Lower lobe of right lung (tissue), 2 donors: ENCODE measurements around the gene TRIM63. TPM values are rescaled to one million over a fixed set of nuclear protein-coding genes. Genes with fewer than 3 reads are reported as not detected.

Experiments used
- ATAC-seq, 2 donors: fragments of 200-7000 bp; cut with Tn5 transposase; one replicate each; pipeline ENCODE4 v1.9.1; 2020 to 2022; ENCODE audit warnings: mild to moderate bottlenecking in 2 of 2, moderate library complexity in 2 of 2
- DNase-seq: peaks from one replicate; pipeline ENCODE4 v3.0.0-alpha.2; 2020
- H3K27ac ChIP-seq: fragments of 200-600 bp; one replicate; pipeline ENCODE4 v1.8.0; 2022
- H3K27me3 ChIP-seq: fragments of 200-600 bp; one replicate; pipeline ENCODE4 v1.8.0; 2022; ENCODE audit warnings: low read depth
- H3K36me3 ChIP-seq: fragments of 200-600 bp; one replicate; pipeline ENCODE4 v1.8.0; 2022; ENCODE audit warnings: mild to moderate bottlenecking
- H3K4me1 ChIP-seq: fragments of 200-600 bp; one replicate; pipeline ENCODE4 v1.8.0; 2022
- H3K4me3 ChIP-seq: fragments of 200-600 bp; one replicate; pipeline ENCODE4 v1.8.0; 2022; ENCODE audit warnings: mild to moderate bottlenecking
- H3K9me3 ChIP-seq: fragments of 200-600 bp; one replicate; pipeline ENCODE4 v1.8.0; 2022
- CTCF ChIP-seq: fragments of 200-600 bp; IDR thresholded peaks from one replicate; pipeline ENCODE4 v1.8.0; 2022; ENCODE audit warnings: antibody characterized with exemption, mild to moderate bottlenecking
- intact Hi-C: fragments of 100-400 bp; cut with DNase I; formaldehyde crosslinking; loops from one replicate; pipeline ENCODE4 v1.11.0; 2022
- total RNA-seq: library from RNA; stranded (reverse); fragmentation: NEBNext Ultra II Directional; extraction: Animal tissue kit (Norgen Biotek cat#: 25700); gene quantifications from one replicate; pipeline ENCODE4 v1.2.1, GENCODE V29; 2021
- donor health status: DM: no; HTN: yes; CAD: no; lungs with severe emphysema.

Gene TRIM63
- total RNA-seq, 1 donor from 2014 or later: 0.53 TPM

- Histone ChIP-seq H3K27ac (no peak overlapping the region), H3K36me3 (no peaks in the 10 kb centered on the region), H3K9me3 (no peaks in the 10 kb centered on the region), H3K4me3 (no peak overlapping the region), H3K27me3 (peaks cover 14% of the 10 kb centered on the region), H3K4me1 (peaks cover 6% of the 10 kb centered on the region)
- intact Hi-C loops: no loop called here
- ATAC-seq (no peak), DNase-seq (no peak)
- TF ChIP-seq CTCF: no peak
Measured at GRCh38 chr1:26029864-26030481, 37.5 kb downstream of the TRIM63 start.

GRCh38 chr1:26029054-26029863, 38.2 kb downstream of the TRIM63 start:
- peaks cover 8% of the 10 kb centered on the region for H3K27me3 ChIP-seq
- ATAC-seq (no peak), DNase-seq (no peak)
- H3K4me1 ChIP-seq: no peaks in the 10 kb centered on the region
- no peak overlapping the region for H3K4me3 ChIP-seq
- no peaks in the 10 kb centered on the region for H3K9me3 ChIP-seq
- TF ChIP-seq CTCF: no peak
- intact Hi-C loops: no loop called here
- no peak overlapping the region for H3K27ac ChIP-seq
- H3K36me3 ChIP-seq: no peaks in the 10 kb centered on the region

GRCh38 chr1:26028490-26028980, 38.9 kb downstream of the TRIM63 start:
- H3K27me3 ChIP-seq: peaks cover 4% of the 10 kb centered on the region
- no peak for DNase-seq
- no peaks in the 10 kb centered on the region for H3K36me3 ChIP-seq
- H3K4me3 ChIP-seq: no peak overlapping the region
- no peaks in the 10 kb centered on the region for H3K4me1 ChIP-seq
- no peak overlapping the region for H3K27ac ChIP-seq
- ATAC-seq: no peak
- intact Hi-C loops: no loop called here
- no peaks in the 10 kb centered on the region for H3K9me3 ChIP-seq
- no peak for TF ChIP-seq CTCF

- TF ChIP-seq CTCF: no peak
- Histone ChIP-seq H3K9me3 (no peaks in the 10 kb centered on the region), H3K4me1 (no peaks in the 10 kb centered on the region), H3K36me3 (no peaks in the 10 kb centered on the region), H3K27ac (no peak overlapping the region), H3K4me3 (no peak overlapping the region), H3K27me3 (peaks cover 4% of the 10 kb centered on the region)
- DNase-seq (no peak), ATAC-seq (peak; percentile 31 to 42)
- intact Hi-C loops: no loop called here
Measured at GRCh38 chr1:26027716-26028489, 39.5 kb downstream of the TRIM63 start.

- intact Hi-C loops: no loop called here
Measured at GRCh38 chr1:26025517-26025916, 41.9 kb downstream of the TRIM63 start.

More at GRCh38 chr1:26025517-26025916, 41.9 kb downstream of the TRIM63 start:
- H3K27me3 ChIP-seq: peaks cover 4% of the 10 kb centered on the region
- no peak for TF ChIP-seq CTCF
- no peak overlapping the region for H3K4me3 ChIP-seq
- H3K27ac ChIP-seq: no peak overlapping the region
- ATAC-seq: no peak
- DNase-seq: no peak
- H3K4me1 ChIP-seq: no peaks in the 10 kb centered on the region
- H3K9me3 ChIP-seq: no peaks in the 10 kb centered on the region
- H3K36me3 ChIP-seq: no peaks in the 10 kb centered on the region
